ENCODE measurements around the gene MSLN. TPM values are rescaled to one million over a fixed set of nuclear protein-coding genes. Genes with fewer than 3 reads are reported as not detected.

The MSLN gene
- total RNA-seq, 2 donors from 2014 or later, result 1.3 TPM; not detected in 1

DNA sequence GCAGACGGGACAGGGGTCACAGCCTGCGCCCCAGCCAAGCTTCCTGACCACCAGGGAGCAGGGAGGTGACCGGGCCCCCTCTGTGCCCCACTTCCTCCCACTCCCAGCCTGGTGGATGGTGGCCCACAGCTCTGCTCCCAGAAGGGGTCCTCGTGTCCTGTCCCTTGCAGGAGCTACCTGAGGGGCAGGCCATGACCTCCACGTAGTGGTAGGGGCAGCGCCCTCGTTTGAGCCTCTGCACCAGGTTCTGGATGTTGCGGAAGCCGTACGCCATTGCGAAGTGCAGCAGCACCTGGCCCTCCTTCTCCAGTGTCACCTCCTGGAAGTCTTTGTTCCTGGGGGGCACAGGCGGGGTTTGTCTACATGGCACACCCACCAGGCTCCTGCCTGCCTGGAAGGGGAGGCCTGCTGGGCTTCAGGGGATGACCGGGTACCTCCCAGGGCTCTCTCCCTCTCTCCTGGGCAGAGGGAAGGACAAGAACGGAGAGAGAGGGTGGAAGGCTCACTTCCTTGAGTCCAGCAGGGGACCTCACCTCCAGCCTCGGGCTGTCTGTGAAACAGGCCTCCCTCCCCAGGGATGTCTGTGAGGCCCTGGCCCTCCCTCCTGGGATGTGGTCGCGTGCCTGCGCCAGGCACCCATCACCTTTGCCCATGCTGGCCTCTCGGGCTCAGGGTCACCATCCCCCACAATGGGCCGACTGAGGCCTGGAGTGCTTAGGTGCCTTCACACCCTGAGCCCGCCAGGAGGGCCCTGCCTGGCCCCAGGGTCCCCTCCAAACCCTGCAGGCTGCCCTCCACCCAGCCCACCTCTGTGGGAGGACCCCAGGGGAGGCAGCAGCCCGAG, 29.6 kb upstream of the MSLN start:
- Histone ChIP-seq H3K27ac (no peak overlapping the region), H3K36me3 (peaks cover 23% of the 10 kb centered on the region), H3K27me3 (replicated peaks; ENCODE audit: insufficient read depth) (no peaks in the 10 kb centered on the region), H3K9me3 (no peaks in the 10 kb centered on the region), H3K4me3 (no peak overlapping the region), H3K4me1 (ENCODE audit: control insufficient read depth in 1 of 2, low read depth in 2 of 2) (peaks cover 11 to 19% of the 10 kb centered on the region in 2 donors)
- ATAC-seq (ENCODE audit: insufficient number of reproducible peaks, low FRiP score, low read depth) (no peak), DNase-seq (ENCODE audit: low spot score) (no peak)
- TF ChIP-seq, protein P1, sequence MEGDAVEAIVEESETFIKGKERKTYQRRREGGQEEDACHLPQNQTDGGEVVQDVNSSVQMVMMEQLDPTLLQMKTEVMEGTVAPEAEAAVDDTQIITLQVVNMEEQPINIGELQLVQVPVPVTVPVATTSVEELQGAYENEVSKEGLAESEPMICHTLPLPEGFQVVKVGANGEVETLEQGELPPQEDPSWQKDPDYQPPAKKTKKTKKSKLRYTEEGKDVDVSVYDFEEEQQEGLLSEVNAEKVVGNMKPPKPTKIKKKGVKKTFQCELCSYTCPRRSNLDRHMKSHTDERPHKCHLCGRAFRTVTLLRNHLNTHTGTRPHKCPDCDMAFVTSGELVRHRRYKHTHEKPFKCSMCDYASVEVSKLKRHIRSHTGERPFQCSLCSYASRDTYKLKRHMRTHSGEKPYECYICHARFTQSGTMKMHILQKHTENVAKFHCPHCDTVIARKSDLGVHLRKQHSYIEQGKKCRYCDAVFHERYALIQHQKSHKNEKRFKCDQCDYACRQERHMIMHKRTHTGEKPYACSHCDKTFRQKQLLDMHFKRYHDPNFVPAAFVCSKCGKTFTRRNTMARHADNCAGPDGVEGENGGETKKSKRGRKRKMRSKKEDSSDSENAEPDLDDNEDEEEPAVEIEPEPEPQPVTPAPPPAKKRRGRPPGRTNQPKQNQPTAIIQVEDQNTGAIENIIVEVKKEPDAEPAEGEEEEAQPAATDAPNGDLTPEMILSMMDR (IDR thresholded peaks at IDR 0.05), result no peak

DNA sequence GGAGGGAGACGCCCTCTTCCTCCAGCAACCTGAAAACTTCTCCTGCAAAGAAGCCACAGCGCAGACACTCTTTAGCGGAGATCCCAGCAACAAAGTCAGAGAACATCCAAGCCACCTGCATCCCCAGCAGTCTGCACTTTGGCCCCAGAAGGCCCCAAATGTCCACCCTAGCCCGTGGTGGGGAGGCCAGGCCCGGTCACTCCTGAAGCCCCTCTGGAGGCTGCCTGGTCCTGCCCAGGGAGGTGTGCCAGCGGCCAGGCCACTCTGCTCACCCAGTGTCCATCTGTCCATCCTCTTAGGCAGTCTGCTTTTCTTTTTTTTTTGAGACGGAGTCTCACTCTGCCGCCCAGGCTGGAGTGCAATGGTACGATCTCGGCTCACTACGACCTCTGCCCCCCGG, 28.2 kb upstream of the MSLN start:
- no peaks in the 10 kb centered on the region for H3K9me3 ChIP-seq
- peaks cover 38% of the 10 kb centered on the region for H3K36me3 ChIP-seq
- TF ChIP-seq, protein P1 (IDR thresholded peaks at IDR 0.05), result no peak
- DNase-seq (ENCODE audit: low spot score) (no peak), ATAC-seq (ENCODE audit: insufficient number of reproducible peaks, low FRiP score, low read depth) (no peak)
- H3K4me1 ChIP-seq (ENCODE audit: control insufficient read depth in 1 of 2, low read depth in 2 of 2), result peaks cover 9 to 10% of the 10 kb centered on the region in 2 donors
- no peak overlapping the region for H3K4me3 ChIP-seq
- H3K27me3 ChIP-seq (replicated peaks; ENCODE audit: insufficient read depth), result no peaks in the 10 kb centered on the region
- H3K27ac ChIP-seq, result no peak overlapping the region

DNA sequence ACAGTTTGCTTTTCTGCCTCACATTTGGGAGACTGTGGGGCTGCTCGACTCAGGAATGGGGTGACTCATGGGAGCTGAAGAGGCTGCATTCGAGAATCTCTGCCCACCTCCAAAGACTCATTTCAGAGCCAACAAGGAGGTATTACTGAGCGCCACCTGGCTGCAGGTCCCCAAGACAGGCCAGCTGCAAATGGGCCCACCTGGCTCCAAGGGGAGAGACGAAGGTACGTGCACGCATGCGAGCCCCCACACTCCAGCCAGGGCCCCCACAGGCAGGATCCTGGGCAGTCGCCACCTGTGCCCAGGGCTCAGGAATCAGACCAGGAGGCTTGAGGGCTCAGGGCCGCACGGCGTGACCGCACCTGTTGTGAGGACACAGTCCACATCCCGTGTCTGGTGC, 27.6 kb upstream of the MSLN start:
- Histone ChIP-seq H3K27ac (no peak overlapping the region), H3K36me3 (peaks cover 40% of the 10 kb centered on the region), H3K27me3 (replicated peaks; ENCODE audit: insufficient read depth) (no peaks in the 10 kb centered on the region)

DNA sequence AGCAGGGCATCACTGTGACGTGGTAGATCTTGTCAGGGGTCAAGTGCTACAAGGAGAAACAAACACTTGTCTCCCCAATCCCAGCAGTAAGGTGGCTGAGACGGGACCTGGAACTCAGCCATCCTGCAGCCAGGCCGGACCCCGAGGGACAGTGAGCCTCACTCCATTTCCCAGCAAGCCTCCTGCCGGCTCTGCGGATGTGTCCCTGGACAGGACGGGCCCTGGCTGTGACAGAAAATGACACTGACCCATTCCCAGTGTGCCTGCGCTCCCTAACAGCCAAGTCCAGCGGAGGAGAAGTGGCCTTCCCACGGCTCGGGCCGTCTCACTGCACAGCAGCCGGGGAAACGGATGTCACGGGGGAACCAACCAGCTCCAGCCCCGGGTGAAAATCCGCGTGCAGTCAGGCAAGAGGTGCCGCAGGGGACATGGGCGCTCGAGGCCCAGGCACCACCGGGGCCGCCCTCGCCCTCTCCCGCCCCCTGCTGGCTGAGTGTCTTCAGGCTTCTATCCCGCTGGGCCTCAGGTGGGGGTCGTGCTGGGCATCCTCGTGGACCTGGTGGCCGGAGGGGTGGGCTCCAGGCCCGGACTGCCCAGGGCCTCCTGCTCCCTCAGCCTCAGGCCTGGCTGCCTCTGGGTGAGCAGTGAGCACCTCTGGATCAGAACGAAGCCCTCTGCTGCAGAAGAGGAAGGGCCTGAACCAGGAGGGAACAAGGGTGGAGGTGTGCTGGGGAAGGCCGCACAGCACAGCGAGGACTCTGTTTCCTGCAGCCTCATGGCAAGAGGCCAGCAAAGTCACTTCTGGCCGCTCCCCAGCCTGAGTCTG, 26.9 kb upstream of the MSLN start:
- H3K27me3 ChIP-seq (replicated peaks; ENCODE audit: insufficient read depth), result no peaks in the 10 kb centered on the region
- no peak for DNase-seq (ENCODE audit: low spot score)
- no peak overlapping the region for H3K27ac ChIP-seq
- ATAC-seq (ENCODE audit: insufficient number of reproducible peaks, low FRiP score, low read depth), result no peak
- TF ChIP-seq, protein P1 (IDR thresholded peaks at IDR 0.05), result peak; percentile 9
- H3K36me3 ChIP-seq, result peaks cover 40% of the 10 kb centered on the region
- H3K9me3 ChIP-seq, result no peaks in the 10 kb centered on the region
- peaks cover under 1% of the 10 kb centered on the region in 2 donors for H3K4me1 ChIP-seq (ENCODE audit: control insufficient read depth in 1 of 2, low read depth in 2 of 2)
- H3K4me3 ChIP-seq, result no peak overlapping the region

More for the DNA sequence above, 27.6 kb upstream of the MSLN start:
- no peak for ATAC-seq (ENCODE audit: insufficient number of reproducible peaks, low FRiP score, low read depth)
- H3K9me3 ChIP-seq, result no peaks in the 10 kb centered on the region
- TF ChIP-seq, protein P1 (IDR thresholded peaks at IDR 0.05), result no peak
- H3K4me1 ChIP-seq (ENCODE audit: control insufficient read depth in 1 of 2, low read depth in 2 of 2), result peaks cover 4% of the 10 kb centered on the region in 2 donors
- DNase-seq (ENCODE audit: low spot score), result no peak
- H3K4me3 ChIP-seq, result no peak overlapping the region
